Measurements from ENCODE around the gene FAM151B. TPM values are rescaled to one million over a fixed set of nuclear protein-coding genes. Genes with fewer than 3 reads are reported as not detected.
A peak's percentile ranks its signal among the peaks of the same experiment; 100 is the strongest.

Gene FAM151B
- total and polyA plus RNA-seq, 2 of the 13 experiments (the other 11 are each of a cell fraction or from before 2014, with no cell fraction given), result 0.61 to 1.0 TPM

DNA sequence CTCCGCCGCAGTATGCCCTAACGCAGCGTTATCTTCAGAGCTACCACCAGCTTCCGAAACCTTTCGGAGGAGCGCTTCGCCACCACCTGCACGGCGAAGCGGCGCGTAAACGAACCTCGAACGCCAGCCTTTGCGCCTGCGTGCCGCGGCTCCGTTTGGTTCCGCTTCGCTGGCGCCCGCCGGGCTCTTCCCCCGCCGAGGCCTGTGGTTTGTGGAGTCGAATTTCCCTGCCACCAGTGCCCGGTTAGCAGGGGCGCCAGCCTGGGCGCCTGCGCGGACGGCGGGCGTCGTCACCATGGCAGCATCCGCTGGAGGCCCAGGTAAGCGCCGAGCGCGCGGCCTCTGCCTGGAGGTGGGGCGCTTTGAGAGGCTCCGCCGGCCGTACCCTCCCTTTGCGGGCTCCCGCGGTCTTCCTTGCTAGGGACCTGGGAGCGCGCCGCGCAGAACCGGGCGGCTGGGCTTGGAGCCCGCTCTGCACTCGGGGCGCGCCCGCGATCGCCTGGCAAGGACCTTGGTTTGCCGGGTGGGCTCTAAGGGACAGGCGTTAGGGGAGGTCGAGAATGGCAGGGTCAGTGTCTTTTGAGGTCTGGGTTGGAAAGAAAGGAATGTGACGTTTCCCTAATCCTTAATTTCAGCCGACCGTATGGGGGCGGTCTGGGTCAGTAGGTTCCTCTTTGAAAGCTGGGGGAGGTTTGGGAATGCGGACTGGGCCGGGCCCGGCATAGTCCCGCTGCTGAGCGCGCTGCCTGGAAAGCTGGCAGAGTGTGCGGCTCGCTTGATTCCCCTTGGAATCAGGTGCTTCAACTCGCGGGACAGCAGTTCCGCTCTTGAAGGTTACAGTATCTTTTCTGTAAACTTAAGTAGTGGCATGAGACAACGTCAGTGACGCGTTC lies at the start of gene FAM151B (continued):
- TF ChIP-seq WIZ (CRISPR knock-in tag; IDR thresholded peaks at IDR 0.05) (0 out of 2 replicates have a peak, but pooled peaks have one; percentile 71), ZNF589 (CRISPR knock-in tag; conservative IDR thresholded peaks at IDR 0.05) (no peak), ZNF451 (CRISPR knock-in tag; IDR thresholded peaks at IDR 0.05) (no peak), ZNF432 (CRISPR knock-in tag; IDR thresholded peaks at IDR 0.05; ENCODE audit: borderline replicate concordance) (no peak), TMF1 (CRISPR knock-in tag; IDR thresholded peaks at IDR 0.05; ENCODE audit: low read depth) (peak; percentile 78; the same call in 1 of the 2 replicates), YY1 (IDR thresholded peaks at IDR 0.05; ENCODE audit: insufficient read depth, insufficient replicate concordance, low read depth, low read length) (peak; percentile 53), CBX5 (CRISPR knock-in tag; IDR thresholded peaks at IDR 0.05; ENCODE audit: borderline replicate concordance) (peak; percentile 74; the same call in 1 of the 2 replicates), ZNF644 (CRISPR knock-in tag; IDR thresholded peaks at IDR 0.05; ENCODE audit: low read depth) (no peak), ZC3H4 (CRISPR knock-in tag; IDR thresholded peaks at IDR 0.05; ENCODE audit: borderline replicate concordance) (no peak), ZNF747 (CRISPR knock-in tag; IDR thresholded peaks at IDR 0.05; ENCODE audit: borderline replicate concordance) (no peak; the same call in 1 of the 2 replicates), SOX6 (IDR thresholded peaks at IDR 0.05) (no peak), SOX6 (CRISPR knock-in tag; IDR thresholded peaks at IDR 0.05) (peak; percentile 66), ZFY (CRISPR knock-in tag; IDR thresholded peaks at IDR 0.05) (peak; percentile 92), ETV5 (CRISPR knock-in tag; IDR thresholded peaks at IDR 0.05; ENCODE audit: borderline replicate concordance) (peak; percentile 54; the same call in 1 of the 2 replicates)
- TF ChIP-seq, protein P1, sequence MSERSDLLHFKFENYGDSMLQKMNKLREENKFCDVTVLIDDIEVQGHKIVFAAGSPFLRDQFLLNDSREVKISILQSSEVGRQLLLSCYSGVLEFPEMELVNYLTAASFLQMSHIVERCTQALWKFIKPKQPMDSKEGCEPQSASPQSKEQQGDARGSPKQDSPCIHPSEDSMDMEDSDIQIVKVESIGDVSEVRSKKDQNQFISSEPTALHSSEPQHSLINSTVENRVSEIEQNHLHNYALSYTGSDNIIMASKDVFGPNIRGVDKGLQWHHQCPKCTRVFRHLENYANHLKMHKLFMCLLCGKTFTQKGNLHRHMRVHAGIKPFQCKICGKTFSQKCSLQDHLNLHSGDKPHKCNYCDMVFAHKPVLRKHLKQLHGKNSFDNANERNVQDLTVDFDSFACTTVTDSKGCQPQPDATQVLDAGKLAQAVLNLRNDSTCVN (CRISPR knock-in tag; IDR thresholded peaks at IDR 0.05; ENCODE audit: borderline replicate concordance), result 0 out of 2 replicates have a peak, but pooled peaks have one; percentile 30
- TF ChIP-seq, protein P2, sequence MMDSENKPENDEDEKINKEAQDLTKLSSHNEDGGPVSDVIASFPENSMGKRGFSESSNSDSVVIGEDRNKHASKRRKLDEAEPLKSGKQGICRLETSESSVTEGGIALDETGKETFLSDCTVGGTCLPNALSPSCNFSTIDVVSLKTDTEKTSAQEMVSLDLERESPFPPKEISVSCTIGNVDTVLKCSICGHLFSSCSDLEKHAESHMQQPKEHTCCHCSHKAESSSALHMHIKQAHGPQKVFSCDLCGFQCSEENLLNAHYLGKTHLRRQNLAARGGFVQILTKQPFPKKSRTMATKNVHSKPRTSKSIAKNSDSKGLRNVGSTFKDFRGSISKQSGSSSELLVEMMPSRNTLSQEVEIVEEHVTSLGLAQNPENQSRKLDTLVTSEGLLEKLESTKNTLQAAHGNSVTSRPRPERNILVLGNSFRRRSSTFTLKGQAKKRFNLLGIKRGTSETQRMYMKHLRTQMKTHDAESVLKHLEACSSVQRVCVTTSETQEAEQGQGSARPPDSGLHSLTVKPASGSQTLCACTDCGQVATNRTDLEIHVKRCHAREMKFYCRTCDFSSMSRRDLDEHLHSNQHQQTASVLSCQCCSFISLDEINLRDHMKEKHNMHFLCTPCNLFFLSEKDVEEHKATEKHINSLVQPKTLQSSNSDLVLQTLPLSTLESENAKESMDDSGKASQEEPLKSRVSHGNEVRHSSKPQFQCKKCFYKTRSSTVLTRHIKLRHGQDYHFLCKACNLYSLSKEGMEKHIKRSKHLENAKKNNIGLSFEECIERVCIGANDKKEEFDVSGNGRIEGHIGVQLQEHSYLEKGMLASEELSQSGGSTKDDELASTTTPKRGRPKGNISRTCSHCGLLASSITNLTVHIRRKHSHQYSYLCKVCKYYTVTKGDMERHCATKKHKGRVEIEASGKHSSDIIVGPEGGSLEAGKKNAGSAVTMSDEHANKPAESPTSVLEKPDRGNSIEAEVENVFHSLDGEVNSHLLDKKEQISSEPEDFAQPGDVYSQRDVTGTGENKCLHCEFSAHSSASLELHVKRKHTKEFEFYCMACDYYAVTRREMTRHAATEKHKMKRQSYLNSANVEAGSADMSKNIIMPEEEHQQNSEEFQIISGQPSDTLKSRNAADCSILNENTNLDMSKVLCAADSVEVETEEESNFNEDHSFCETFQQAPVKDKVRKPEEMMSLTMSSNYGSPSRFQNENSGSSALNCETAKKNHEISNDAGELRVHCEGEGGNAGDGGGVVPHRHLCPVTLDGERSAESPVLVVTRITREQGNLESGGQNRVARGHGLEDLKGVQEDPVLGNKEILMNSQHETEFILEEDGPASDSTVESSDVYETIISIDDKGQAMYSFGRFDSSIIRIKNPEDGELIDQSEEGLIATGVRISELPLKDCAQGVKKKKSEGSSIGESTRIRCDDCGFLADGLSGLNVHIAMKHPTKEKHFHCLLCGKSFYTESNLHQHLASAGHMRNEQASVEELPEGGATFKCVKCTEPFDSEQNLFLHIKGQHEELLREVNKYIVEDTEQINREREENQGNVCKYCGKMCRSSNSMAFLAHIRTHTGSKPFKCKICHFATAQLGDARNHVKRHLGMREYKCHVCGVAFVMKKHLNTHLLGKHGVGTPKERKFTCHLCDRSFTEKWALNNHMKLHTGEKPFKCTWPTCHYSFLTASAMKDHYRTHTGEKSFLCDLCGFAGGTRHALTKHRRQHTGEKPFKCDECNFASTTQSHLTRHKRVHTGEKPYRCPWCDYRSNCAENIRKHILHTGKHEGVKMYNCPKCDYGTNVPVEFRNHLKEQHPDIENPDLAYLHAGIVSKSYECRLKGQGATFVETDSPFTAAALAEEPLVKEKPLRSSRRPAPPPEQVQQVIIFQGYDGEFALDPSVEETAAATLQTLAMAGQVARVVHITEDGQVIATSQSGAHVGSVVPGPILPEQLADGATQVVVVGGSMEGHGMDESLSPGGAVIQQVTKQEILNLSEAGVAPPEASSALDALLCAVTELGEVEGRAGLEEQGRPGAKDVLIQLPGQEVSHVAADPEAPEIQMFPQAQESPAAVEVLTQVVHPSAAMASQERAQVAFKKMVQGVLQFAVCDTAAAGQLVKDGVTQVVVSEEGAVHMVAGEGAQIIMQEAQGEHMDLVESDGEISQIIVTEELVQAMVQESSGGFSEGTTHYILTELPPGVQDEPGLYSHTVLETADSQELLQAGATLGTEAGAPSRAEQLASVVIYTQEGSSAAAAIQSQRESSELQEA (CRISPR knock-in tag; IDR thresholded peaks at IDR 0.05; ENCODE audit: not compliant biosample characterization), result no peak
- TF ChIP-seq, protein P3, sequence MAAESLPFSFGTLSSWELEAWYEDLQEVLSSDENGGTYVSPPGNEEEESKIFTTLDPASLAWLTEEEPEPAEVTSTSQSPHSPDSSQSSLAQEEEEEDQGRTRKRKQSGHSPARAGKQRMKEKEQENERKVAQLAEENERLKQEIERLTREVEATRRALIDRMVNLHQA (CRISPR knock-in tag; IDR thresholded peaks at IDR 0.05), result no peak

All from HepG2 (cell line).